Measurements from ENCODE around the gene P3H4.

DNA sequence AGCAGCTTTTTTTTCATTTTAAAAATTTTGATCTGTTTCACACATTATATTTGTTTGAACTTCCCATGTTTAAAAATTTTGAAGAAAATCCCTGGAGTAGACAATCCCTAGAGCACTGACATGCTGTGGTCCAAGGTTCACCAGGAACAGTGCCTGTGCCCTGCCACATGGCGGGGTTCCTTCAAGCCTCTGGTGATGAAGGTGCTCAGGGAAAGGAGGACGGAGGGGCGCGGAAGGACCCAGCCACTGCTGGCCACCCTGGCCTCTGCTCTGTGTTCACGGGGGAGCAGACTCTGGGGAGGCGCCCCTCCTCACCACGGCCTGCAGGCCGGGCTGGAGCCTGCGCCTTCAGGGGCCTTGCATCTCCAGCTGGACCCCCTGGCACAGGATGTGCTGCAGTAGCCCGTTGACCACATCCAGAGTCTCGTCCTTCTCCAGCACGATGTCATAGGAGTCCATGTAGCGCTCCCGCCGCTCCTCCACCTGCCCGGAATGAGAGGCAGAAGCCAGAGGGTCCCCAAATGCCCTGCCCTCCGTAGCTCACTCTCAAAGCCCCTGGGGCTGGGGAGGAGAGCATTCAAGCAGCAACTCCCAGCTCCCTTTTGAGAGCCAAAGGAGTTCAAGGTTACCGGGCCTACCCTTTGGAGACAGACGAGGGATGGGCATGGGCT lies 13.6 kb upstream of the P3H4 start:
- TF ChIP-seq POLR2A (IDR thresholded peaks at IDR 0.05; ENCODE audit: low read length) (no peak), MYC (IDR thresholded peaks at IDR 0.05; ENCODE audit: borderline replicate concordance, low read length) (no peak), CTCF (IDR thresholded peaks at IDR 0.05) (no peak), SREBF2 (IDR thresholded peaks at IDR 0.05) (no peak), CEBPB (IDR thresholded peaks at IDR 0.05) (no peak), HDAC2 (IDR thresholded peaks at IDR 0.05) (no peak), TFCP2L1 (CRISPR knock-in tag; IDR thresholded peaks at IDR 0.05) (no peak), RFX5 (IDR thresholded peaks at IDR 0.05) (no peak)

All from A549 (cell line).